HG02798 (cell line): Measurements from ENCODE around the gene OR56A3.

ENCODE experiments used
- ATAC-seq: cut with Tn5 transposase; IDR thresholded peaks from one replicate; pipeline ENCODE4 v1.9.1; 2021; ENCODE audit warnings: mild to moderate bottlenecking; ENCODE audit not compliant: unreplicated experiment, poor library complexity

OR56A3 gene

GRCh38 chr11:5968394-5968793 is 26.3 kb downstream of the OR56A3 start, which contains the start of gene OR56A5:
Gene OR56A5, minus strand, starts transcription at chr11:5968494. Its CDS starts 0 bp downstream, at chr11:5968494.
- ATAC-seq: no peak

GRCh38 chr11:5973530-5973929 is 31.5 kb downstream of the OR56A3 start:
- no peak for ATAC-seq

- ATAC-seq: no peak
These were observed 41.4 kb downstream of the OR56A3 start for GRCh38 chr11:5983443-5983842.

GRCh38 chr11:5986885-5987284 is 44.8 kb downstream of the OR56A3 start, which contains the start of gene OR52L1:
Gene OR52L1, minus strand, starts transcription at chr11:5986985. Its CDS starts 55 bp downstream, at chr11:5986930.
- no peak for ATAC-seq

GRCh38 chr11:5989203-5989602 is 47.2 kb downstream of the OR56A3 start:
- ATAC-seq: no peak

GRCh38 chr11:5992150-5992549 is 50.1 kb downstream of the OR56A3 start:
- no peak for ATAC-seq

GRCh38 chr11:5992604-5993251 is 50.7 kb downstream of the OR56A3 start:
- peak; percentile 56 for ATAC-seq

GRCh38 chr11:5994791-5995190 is 52.7 kb downstream of the OR56A3 start:
- no peak for ATAC-seq
